Upper lobe of left lung (tissue), 4 donors: ENCODE results near the gene MPO.

Experiments
- POLR2A ChIP-seq, 4 donors: fragments of 450-650 bp; IDR thresholded peaks; one replicate each; pipeline ENCODE4 v1.5.1; 2016 to 2017; ENCODE audit warnings: antibody characterized with exemption in 4 of 4, mild to moderate bottlenecking in 2 of 4
- TF ChIP-seq, protein P1 (sequence below), 6 experiments: fragments of 450-650 bp in 4 of 6; fragments of 200-600 bp in 2 of 6; sonication (generic) in 2 of 6; IDR thresholded peaks; one replicate each; pipeline ENCODE4 v1.5.1; 2016 to 2019; ENCODE audit warnings: antibody characterized with exemption in 6 of 6

DNA sequence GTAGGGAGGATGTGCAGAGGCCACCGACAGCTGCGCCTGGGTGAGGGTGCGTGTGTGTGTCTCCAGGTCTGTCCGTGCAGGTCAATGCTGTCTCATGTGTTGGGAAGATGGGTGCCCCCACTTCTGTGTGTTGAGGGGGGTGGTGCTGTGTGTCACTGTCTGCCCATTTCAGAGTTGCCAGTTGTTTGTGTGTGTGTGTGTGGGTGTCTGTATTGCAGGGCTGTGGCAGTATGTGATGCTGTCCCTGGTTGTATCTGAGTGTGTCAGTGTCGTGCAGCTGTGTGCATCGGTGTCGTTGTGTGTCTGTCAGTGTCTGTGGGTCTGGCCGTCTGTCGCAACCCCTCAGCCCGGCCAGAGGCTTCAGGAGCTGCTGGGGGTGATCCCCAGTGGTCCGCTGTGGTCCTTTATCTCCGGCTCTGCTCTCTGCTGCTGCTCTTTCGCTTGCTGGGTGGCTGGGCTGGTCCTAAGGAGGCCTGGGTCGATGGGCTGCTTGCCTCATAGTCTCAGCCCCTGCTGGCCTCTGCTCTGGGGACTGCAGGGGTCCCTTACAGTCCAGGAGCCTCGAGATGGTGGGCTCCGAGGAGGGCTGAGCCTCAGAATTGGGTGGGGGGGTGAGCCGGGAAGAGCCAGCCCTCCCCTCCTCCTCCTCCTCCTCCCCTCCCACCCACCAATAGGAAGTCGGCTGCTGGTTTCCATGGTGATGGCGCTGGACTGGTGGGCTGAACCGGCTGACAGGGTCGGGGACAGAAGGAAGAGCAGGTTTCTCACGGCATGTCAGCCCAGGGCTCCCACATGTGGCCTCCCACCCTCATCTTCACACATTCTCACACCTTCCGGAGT, 47.7 kb upstream of the MPO start, which contains the start of gene TSPOAP1:
- TF ChIP-seq, protein P1, sequence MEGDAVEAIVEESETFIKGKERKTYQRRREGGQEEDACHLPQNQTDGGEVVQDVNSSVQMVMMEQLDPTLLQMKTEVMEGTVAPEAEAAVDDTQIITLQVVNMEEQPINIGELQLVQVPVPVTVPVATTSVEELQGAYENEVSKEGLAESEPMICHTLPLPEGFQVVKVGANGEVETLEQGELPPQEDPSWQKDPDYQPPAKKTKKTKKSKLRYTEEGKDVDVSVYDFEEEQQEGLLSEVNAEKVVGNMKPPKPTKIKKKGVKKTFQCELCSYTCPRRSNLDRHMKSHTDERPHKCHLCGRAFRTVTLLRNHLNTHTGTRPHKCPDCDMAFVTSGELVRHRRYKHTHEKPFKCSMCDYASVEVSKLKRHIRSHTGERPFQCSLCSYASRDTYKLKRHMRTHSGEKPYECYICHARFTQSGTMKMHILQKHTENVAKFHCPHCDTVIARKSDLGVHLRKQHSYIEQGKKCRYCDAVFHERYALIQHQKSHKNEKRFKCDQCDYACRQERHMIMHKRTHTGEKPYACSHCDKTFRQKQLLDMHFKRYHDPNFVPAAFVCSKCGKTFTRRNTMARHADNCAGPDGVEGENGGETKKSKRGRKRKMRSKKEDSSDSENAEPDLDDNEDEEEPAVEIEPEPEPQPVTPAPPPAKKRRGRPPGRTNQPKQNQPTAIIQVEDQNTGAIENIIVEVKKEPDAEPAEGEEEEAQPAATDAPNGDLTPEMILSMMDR (IDR thresholded peaks at IDR 0.05): no peak
- no peak for TF ChIP-seq POLR2A (IDR thresholded peaks at IDR 0.05)
